HG03565 (cell line): ENCODE data around the gene C1QTNF1.

ENCODE experiments used
- ATAC-seq: cut with Tn5 transposase; IDR thresholded peaks from one replicate; pipeline ENCODE4 v1.9.1; 2021; ENCODE audit warnings: mild to moderate bottlenecking, moderate library complexity; ENCODE audit not compliant: unreplicated experiment

Gene C1QTNF1, protein sequence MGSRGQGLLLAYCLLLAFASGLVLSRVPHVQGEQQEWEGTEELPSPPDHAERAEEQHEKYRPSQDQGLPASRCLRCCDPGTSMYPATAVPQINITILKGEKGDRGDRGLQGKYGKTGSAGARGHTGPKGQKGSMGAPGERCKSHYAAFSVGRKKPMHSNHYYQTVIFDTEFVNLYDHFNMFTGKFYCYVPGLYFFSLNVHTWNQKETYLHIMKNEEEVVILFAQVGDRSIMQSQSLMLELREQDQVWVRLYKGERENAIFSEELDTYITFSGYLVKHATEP

DNA sequence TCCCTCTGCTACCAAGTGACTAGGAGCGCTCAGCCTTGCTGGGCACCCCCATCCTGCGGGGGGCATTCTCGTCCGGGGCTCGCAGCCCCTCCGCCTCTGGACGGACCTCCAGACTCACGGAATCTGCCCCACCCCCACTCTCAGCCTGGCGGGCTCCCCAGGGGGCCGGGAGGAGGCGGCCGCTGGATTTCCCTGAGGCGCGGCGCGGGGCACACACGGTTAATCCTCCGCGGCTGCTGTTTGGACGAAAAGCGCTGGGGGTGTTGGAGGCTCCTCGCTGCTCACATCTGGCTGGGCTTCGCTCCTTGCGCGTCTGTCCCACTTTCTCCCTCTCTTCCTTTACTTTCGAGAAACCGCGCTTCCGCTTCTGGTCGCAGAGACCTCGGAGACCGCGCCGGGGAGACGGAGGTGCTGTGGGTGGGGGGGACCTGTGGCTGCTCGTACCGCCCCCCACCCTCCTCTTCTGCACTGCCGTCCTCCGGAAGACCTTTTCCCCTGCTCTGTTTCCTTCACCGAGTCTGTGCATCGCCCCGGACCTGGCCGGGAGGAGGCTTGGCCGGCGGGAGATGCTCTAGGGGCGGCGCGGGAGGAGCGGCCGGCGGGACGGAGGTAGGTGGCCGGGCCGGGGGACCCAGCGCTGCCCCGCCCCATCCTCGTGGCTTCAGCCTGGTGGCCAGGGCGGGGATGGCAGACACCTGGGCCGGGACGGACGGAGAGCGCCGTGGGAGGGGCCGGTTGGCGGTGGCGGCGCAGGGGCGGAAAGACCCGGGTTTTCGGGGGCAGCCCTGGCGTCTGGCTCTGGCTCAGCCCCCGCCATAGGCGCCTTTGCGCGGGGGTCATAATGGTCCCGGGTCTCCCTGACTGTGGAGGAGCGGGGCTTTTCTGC, at the start of gene C1QTNF1:
Gene C1QTNF1, plus strand, starts transcription at position 284 of the 886 bp plus-strand sequence. CDS start 19,800 bp downstream, outside the sequence.
- no peak for ATAC-seq

DNA sequence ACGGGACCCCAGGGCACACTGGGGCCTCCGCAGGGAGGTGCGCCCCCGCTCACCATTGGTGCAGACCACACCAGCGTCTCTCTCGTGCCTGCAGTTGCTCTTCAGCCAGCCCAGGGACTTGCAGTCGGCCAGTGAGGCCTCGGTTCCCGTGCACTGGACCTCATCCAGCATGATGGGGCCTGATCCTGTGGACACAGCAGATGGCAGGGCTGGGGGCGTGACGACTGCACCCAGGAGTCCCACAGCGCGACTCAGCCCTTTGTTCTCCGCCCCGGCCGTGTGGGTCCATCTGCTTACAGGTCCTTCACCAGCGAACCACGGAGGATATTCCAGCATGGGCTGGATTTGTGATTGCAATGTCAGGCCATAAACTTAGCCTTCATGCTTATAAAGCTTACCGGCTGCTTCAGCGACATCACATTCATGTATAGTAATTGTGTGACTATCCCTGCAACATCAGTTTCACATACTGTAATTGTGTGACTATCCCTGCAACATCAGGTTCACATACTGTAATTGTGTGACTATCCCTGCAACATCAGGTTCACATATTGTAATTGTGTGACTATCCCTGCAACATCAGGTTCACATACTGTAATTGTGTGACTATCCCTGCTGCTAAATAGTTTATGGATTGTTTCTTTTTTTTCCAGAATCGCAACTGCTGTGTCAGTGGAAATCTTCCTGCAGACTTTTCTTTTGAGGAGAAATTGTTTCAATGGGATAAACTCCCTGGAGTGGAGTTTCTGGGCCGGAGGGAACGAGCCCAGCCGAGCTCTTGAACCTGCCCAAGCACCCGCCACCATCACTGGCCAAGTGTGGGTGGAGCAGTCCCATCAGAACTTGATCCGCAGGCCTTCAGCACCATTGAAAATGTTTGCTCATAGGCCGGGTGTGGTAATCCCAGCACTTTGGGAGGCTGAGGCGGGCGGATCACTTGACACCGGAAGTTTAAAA, 49.1 kb upstream of the C1QTNF1 start:
- ATAC-seq = no peak

DNA sequence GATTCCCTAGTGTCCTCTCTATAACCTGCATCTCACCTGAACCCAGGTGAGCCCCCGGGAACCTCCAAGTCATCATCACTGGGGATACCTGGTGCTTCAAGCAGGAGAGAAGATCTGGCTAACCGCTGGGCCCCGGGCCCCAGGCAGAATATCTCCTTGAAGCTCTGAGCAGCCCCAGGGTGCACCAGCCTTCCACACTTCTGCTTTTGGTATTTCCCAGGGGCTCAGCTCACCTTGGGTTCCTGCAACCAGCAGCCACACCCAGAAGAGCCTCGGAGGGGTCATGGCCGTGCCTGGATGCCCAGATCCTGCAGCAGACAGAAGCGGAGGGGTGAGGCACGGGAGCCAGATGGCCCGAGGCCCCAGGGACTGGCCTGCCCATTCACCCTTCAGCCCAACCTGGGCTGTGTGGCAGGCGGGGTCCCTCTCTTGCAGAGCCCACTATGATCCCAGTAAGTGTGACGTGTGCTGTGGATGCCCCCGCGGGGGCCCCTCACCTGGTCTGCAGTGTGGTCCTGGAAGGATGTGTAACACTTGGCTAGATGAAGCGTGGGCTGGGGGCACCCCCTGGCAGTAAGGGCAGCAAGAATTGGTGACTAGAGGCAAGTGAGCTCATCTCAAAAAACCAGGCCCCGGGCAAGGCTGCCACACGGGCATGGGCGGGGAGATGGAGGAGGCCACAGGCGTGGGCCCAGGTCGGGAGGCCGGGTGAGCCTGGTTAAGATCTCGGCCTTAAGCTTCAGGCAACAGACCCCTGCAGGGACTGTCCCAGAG, 46.9 kb upstream of the C1QTNF1 start:
- ATAC-seq = no peak

DNA sequence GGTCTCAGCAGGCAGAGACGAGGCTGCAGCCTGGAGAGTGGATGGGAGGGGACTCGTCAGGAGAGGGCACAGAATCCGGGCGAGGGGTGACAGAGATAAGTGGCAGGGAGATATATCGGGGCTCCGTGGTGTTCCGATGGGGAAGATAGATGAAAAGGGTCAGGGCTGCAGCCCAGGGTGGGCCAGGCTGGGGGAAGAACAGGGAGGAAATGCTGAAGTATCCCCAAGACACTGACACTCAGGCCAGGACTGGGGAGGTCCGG, 46.4 kb upstream of the C1QTNF1 start:
- no peak for ATAC-seq

DNA sequence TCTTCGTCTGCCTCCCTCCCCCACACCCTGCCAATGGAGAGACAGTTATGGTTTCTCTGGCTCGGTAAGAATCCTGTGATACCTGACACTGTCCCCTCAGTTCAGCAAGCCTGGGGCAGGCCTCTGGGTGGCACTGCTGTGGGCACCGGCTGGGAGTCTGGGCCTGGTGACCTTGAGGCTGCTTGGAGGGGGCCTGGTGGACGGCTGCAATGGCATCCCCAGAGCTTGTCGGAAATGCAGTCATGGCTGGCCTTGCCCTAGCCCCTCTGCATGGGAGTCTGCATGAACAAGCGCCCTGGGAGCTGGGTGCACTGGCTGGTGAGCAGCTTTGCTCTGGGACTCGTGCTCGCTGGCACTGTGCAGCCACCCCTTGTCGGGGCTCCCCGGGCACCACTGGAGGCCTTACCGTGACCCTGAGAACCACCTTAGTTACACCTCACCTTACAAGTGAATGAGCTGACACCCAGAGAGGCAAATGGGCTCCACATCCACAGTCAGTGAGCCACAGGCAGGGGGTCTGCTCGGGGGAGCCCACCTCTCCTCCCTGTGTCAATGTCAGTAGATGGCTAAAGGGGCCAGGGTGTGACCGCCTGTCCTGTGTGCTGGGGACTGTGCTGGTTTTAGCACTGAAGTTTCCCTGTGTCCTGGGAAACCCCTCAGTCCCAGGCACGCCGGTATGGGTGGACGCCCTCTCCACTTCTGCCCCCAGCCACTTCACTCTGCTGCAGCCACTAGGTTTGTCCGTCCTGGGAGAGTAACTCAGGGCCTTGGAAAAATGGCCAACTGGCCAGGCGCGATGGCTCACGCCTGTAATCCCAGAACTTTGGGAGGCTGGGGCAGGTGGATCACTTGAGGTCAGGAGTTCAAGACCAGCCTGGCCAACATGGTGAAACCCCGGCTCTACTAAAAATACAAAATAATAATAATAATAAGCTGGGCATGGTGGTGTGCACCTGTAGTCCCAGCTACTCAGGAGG, 45.7 kb upstream of the C1QTNF1 start:
- no peak for ATAC-seq

DNA sequence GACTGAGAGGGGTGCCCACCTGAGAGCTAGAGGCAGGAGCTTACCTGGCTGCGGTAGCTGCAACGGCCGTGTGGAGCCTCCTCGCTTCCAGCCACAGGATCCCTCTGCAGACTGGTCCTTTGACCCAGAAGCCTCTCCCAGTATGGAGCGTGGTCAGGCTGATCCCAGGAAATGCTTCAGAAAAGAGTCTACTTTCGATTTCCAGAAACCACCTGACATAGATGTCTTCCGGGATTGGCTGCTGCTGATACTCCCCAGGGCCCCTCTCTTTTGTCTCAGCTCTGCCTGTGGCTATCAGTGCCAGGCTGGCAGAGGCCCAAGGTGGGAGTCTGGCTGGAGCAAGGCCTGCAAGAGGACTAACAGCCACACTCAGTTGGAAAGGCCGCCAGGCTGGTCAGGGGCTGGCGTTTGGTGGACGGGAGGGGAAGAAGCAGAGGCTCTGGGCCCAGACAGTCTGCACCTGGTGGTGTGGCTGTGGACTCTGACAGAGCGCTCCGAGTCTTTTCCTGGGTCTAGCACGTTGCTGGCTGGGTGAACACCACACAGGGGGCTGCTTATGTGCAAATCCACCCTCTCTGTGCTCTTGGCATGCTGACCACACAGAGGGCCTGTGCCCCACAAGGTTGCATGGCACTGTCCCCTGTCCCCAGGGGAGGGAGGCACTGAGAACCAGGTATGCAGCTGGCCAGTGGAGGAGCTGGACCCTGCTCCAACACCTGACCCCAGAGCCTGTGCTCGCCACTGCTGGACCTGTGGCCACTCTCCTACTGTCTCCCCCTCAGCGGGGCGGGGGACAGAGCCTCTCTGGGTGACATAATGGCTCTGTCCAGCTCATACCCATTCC, 44.0 kb upstream of the C1QTNF1 start, which contains the start of gene LGALS3BP:
Gene LGALS3BP, minus strand, starts transcription at position 144 of the 844 bp plus-strand sequence. CDS start 2,732 bp downstream, outside the sequence.
- no peak for ATAC-seq

DNA sequence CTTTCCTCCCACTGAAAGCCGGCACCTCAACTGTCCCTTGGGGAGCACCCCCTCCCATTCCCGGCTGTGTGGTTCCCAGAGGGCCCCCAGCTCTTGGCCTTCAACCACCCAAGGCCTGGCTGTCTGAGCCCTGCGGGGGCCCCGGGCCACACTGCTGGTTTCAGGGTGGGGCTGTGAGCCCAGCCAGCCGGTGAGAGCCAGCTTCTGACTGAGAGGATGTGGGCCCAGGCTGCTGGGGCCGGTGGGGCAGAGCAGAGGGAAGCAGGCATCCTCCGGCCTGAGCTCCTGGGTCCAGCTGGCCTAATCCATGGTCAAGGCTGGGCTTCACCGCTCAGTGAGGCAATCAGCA, 43.4 kb upstream of the C1QTNF1 start:
- ATAC-seq = no peak

DNA sequence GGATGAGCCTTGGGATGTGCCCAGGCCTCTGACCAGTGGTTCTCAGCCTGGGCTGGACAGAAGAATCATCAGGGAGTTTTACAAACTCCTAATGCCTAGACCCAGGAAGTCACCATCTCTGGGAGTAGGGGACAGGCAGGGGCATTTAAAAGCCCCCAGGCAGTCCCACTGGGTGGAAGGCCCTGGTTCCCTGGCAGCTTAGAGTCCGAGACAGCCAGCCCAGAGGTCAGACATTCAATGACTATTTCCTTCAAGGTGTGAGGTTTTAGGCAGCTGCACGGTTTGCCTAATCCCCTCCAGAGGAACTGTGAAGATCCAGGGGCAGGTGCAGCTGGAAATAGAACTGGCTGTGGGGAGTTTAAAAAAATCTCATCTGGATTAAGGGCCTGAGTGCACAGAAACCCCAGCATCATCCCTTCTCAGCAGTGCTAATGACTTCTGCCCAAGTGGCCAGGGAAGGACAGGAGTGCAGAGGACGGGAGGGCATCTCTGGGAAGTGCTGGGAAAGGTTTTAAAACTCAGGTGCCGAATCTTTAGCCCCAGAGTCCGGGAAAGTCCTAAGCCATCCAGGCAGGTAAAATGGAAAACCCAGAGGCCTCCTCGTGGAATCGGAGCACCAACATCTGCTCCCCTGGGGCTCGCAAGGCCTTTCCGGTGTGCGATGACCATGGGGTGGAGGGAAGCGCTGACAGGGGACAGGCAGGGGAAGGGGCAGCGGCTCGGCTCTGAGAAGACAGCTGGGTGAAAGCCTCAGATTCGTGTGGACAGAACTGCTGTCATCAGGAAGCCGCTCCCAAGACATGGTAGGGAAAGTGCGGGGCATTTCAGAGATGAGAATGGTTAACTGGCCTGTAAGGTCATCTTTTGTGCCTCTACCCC, 42.7 kb upstream of the C1QTNF1 start:
- ATAC-seq = no peak

DNA sequence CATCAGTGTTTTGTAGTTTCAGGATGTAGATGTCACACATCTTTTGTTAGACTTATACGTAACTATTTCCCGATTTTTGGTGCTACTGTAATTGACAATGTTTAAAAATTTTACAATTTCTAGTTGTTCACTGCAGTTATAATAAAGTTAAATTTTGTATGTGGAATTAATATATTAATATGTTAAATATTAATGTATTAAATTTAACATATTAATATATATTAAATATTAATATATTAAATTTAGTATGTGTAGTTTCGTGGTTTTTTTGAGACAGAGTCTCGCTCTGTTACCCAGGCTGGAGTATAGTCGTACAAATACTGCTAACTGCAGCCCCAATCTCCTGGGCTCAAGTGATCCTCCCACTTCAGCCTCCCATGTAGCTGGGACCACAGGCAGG, 38.6 kb upstream of the C1QTNF1 start:
- ATAC-seq = no peak

DNA sequence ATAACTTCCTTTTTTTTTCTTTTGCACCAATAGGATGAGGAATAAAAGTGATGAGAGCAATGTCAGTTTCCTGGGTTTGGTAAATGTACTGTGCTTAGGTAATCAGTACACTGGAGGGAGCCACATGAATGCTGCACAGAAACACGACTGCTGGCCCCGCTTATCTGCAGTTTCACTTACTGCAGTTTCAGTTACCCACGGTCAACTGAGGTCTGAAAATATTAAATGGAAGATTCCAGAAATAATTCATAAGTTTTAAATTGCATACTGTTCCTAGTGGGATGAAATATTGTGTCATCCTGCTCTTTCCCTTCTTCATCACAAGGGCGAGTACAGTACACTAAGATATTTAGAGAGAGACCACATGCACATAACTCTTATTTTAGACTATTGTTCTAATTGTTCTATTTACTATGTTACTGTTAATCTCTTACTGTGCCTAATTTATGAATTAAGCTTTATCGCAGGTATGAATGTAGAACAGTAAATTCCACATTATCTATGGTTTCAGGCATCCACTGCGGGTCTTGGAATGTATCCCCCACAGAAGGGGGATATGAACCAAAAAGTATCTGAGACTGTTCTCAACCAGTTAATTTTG, 37.8 kb upstream of the C1QTNF1 start:
- no peak for ATAC-seq

DNA sequence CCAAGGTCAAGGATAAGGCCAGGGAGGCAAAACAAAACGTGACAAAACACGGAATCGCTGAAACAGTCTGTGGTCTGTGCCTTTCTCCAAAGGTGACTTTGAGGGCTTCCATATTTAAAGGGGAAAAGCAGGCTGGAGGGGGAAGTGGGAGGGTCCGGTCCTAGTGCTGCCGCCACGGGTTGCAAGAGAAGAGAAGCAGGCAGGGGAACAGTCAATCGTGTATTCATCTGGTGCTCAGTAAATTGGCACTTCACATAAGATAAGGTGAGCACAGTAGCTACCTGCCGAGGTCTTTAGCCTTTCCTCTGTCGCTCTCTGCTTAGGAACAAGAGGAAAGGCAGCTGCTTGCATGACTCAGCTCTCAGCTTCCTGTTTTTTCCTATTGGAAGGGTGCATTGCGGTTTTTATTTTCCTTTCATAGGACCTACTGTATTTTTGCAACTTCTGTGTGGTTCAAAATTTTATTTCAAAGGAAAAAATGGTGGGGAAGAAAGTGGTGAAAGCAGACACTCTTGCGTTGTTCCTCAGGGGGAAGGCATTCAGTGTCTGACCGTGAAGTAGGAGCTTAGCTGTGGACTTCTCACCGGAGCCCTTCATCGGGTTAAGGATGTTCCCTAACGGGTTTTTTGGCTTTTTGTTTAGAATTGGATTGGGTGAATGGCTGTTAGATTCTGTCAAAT, 37.2 kb upstream of the C1QTNF1 start:
- ATAC-seq = no peak

DNA sequence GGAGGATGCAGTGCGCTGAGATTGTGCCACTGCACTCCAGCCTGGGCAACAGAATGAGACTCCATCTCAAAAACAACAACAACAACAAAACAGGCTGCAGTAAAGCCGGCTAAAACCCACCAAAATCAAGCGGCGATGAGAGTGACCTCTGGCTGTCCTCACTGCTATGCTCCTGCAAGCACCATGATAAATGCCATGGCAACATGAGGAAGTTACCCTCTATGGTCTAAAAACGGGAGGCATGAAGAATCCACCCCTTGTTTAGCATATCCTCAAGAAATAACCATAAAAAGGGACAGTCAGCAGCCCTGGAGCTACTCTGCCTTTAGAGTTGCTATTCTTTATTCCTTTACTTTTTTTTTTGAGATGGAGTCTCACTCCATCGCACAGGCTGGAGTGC, 35.8 kb upstream of the C1QTNF1 start:
- no peak for ATAC-seq

DNA sequence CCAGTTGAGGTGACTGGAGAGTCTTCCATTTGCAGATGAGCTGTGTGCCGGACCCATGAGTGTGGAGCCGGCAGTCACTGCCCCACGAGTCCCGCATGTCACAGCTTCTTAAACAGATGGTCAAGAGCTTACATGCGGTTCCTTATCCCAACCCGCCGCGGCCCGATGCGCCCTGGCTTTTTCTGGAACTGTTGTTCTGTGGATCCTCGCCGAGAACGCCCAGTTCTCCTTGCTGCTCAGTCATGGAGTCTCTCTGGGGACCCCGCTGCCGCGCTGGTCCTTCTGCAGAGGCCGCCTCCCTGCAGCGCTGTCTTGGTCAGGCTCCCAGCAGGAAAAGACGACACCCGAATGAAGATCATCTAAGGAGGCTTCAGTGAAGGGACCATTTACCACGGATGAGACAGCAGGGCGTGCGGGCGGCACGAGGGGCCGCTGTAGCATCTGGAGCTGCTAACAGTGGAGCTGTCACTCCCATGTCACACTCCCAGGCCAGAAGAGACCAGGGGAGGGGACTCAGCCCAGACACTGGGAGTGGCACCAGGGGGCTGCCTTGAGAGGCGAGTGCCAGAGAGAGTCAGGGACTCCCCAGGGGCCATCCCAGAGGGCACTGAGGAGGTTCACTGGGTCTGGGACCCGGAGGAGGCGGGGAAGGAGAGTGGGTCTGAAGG, 33.5 kb upstream of the C1QTNF1 start:
- ATAC-seq = no peak

DNA sequence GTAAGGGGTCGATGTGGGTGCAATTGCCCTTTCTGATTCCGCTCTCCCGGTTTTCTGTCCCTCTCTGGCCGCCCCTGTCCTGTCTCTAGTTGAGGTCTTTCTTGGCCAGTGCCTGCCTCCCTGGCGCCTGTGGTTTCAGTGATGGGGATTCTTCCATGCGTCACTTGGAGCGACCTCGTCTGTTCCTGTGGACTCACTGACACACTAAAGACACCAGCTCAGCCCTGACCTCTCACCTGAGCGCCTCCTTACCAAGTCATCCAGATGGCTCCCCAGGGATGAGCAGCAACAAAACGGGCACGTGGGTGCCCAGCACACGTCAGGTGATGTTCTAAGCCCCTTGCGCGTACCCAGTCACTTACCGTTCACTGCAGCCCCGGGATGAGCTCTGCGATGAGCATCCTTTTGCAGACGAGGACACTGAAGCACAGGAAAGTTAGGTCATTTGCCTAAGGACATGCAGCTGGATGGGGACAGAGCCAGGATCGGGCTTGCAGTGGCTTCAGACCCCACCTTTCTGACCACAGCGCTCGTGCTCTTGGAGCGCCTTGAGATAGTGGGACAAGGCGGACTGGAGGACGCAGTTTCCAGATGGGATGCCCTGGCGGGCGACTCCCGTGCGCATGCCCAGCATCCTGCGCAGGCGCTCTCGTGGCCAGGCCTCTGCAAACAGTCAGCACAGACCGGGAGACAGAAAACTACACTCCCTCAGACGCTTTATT, 32.8 kb upstream of the C1QTNF1 start:
- no peak for ATAC-seq

DNA sequence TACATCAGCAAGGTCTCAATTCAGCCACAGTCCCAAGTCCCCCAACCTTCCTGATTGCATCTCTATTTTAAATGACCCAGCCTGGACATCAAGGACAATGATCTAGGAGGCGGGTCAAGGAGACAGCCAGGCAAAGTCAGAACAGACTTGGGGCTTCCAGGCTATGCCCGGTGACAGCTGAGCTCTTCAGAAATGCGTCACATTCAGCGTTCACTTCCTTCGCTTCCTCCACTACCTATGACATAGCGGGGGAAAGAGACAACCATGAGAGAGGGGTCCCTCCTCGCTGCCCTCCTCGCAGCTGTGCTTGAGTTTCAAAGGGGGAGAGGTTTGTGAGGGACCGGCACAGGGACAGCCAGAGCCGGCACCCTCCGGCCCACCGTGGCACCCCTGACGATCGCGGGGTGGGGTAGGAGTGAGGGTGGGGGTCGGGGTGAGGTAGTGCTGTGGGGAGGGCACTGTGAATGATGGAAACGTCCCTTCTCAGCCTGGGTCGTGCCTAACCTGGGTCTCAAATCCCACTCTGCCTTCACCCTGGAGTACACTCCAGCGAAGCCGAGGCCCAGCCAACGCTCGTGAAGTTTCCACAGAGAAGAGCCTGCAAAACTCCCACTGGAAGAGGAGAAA, 31.9 kb upstream of the C1QTNF1 start:
- no peak for ATAC-seq
